HG03135 (cell line): ENCODE results near the gene LMX1A.

Experiments used
- ATAC-seq: cut with Tn5 transposase; IDR thresholded peaks from one replicate; pipeline ENCODE4 v1.9.1; 2021; ENCODE audit warnings: mild to moderate bottlenecking, moderate library complexity; ENCODE audit not compliant: unreplicated experiment

LMX1A gene

DNA sequence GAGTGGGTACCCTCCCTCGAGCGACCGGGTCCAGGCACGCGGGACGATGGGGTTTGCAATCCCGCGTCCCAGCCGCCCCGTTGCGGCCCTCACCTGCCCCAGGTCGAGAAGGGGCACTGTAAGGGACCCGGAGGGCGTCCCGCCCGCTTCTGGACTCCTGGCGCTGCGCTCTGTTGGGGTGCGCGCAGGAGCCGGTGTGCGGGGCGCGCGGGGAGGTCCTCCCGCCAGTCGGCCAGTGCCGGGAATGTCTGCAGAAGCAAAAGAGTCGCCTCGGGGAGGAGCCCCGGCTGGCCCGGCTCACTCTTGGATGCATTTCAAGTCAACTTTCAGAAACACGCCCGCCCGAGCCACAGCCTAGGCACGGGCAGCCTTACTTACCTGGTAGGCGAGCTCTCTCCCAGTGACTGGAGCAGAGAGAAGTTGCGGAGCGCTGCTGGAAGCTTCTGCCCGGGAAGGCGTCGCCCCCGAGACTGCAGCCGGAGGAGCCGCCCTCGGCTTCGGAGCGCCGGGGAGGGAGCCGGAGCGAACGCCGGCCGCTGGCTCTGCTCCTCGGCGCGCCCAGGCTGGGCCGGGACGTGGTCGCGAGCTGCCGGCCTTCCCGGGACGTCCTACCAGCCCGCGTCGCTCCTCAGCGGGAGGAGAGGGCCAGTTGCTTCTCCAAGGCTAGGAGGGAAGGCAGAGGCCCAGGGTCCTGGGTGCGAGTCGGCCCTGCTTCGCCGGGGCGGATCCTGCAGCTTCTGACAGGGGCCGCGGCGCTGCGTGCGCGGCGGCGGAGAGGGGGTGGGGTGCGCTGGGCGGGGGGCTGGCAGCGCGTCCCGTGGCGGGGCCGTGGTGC, at the start of gene LMX1A:
Gene LMX1A (minus strand): TSS at position 739 of the 835 bp plus-strand sequence. CDS start 1,156 bp downstream, outside the sequence.
- no peak for ATAC-seq

DNA sequence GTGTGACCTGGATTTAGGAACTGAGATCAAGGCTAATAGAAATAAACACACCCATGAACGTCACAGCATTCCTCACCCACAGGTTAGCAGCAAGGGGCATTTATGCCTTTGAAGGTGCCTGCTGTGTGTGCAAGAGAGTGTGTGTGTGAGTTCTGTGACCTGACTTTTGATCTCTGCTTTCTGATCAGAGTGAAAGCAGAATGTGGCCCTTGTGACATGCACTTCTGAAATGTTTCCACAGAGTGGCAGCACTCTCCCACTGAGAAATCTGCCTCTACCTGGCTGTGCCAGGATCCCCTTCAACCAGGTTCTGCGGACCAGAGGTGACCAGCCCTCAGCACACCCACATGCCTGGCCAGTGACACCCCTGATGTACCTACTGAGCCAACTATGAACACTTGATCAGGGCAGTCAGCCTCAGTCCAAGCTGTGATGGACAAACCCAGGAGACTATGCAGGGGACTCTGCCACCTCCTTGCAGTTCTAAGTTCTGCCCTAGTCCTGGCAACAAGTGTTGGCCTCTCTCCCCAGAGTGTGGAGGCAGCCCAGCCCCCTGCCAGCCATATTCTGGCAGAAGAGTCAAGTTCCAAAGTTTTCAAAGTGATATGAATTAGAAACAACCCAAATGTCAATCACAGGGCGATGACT, 47.4 kb upstream of the LMX1A start:
- no peak for ATAC-seq

- no peak for ATAC-seq
Measured at GRCh38 chr1:165402517-165403111, 46.1 kb upstream of the LMX1A start.

- ATAC-seq, result no peak
Measured at GRCh38 chr1:165397944-165398343, 41.4 kb upstream of the LMX1A start.

- ATAC-seq, result no peak
Measured at GRCh38 chr1:165395901-165396300, 39.4 kb upstream of the LMX1A start.

DNA sequence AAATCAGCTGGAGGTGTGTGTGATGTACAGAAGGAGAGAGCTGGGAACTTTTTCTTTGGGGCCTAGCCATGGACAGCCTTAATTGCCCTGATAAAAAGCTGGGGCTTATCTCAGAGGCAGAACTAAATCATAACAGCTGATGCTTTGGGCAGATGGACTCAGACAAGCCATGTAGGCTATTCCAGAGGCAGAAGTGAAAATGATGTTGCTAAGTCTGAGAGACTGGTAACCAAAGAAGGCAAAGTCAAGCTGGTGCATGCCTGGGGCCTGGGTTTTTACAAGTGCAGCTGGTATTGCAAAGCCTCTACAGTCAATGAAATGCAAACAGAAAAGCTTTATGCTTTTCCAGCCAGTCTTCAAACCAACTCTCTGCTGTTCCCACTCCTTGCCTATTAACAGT, 39.0 kb upstream of the LMX1A start:
- no peak for ATAC-seq

GRCh38 chr1:165392634-165393571, 36.4 kb upstream of the LMX1A start:
- ATAC-seq, result peak; percentile 99

DNA sequence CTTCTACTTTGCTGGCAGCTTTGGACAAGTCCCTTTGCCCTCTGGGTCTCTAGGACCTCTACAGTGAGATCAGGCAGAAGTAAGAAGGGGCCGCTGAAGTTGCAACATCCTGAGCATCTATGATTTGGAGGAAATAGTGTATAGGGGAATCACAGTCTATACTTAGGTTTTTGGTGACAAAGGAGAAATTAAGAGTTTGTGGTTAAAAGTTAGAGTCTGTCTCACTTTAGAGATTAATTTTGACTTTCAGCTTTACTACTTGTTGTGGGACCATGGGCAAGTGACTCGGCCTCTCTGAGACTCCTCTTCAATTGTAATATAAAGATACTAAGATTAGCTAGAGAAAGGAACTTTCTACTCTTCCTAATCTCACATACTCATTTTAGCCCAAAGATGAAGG, 33.1 kb upstream of the LMX1A start:
- no peak for ATAC-seq

GRCh38 chr1:165387961-165388360, 31.4 kb upstream of the LMX1A start:
- no peak for ATAC-seq

DNA sequence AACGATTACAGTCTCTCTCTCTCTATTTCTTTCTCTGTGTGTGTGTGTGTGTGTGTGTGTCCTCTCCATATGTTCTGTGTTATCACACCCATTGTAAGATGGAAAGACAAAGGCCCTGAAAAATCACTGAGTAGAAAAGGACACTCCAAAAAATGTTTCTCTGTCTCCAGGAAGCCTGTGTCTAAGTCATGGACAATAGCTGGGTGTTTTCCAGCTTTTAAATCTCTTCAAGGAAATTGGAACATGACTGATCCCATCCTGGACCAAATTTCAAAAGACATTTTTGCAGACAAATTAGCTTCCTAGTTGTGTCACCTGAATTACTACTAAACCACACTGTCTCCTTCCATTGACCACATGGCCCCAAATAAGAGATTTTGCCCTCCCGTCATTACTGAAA, 31.0 kb upstream of the LMX1A start:
- ATAC-seq, result no peak

- ATAC-seq, result no peak
Measured at GRCh38 chr1:165383599-165384405, 27.3 kb upstream of the LMX1A start.

DNA sequence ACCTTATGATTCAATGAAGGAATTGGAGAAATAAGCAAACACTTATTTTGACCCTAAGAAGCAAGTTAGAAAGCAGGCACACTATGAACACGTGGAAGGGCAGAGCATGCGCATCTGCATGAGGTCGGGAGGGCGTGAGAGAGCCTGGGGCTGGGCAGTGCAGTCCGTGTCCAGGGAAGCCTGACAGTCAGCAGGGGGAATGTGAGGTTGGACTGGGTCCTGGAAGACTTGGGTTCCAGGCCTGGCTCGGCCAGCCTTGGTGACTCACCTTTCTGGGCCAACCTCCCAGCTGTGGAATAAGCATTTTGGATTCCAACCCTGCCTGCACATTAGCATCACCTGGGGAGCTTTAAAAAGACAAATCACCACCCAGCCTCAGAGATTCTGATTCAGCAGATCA, 26.6 kb upstream of the LMX1A start:
- ATAC-seq, result no peak

DNA sequence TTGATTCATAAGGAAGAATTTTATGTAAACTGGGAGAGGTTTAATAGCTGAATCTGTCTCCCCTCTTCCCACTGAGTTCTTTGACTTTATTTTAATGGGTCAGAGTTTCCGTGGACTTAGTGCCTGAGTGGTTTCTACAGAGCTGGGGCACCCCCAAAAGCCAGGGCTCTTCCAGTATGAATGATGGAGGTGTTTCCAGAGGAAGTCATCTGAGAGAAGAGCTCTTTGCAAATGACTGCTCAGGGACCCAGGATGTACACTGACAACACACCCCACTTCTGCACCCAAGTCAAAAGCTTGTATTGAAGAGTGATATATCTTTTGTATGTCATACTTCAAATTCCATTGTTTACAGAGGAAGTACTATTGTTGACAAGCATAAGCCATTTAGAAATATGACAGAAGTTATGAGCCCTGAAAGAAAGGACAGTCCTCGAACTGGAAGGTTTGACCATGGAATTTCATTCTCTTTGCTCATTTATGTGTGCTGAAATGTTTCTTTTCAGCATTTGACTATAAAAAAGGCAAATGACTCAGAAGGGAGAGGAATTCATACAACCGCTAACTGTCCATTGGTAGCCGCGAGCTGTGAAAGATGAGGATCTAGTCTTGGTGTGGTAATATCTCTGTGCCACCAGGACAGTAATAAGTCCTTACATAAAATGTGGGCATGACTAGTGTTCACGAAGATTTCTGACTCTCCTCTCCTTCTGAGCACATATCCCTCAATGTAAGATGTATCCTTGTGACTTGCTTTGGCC, 25.4 kb upstream of the LMX1A start:
- ATAC-seq, result no peak

GRCh38 chr1:165376811-165377311, 20.3 kb upstream of the LMX1A start:
- no peak for ATAC-seq

- ATAC-seq, result no peak
Measured at GRCh38 chr1:165376041-165376810, 19.7 kb upstream of the LMX1A start.

DNA sequence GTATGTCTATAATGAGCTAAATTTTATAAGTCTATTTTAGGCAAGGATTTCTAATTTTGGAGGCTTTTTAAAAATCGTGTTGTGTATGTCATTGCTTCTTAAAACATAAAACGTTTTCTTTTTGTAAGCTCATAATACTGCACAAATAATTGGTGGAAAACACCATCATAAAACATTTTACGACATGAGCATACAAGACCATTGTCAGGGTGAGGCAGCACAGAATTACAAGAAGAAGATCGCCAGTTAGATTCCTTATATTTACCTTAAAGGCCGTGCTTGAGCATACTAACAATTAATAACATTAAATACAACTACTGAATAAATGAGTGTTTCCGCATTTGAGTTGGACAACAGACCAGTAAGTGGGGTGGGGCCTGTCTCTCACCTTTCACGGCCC, 19.1 kb upstream of the LMX1A start:
- no peak for ATAC-seq

GRCh38 chr1:165371588-165372225, 15.2 kb upstream of the LMX1A start:
- no peak for ATAC-seq
